Stimulated activated CD4-positive, alpha-beta T cell treated with anti-CD3 and anti-CD28 coated beads, Interleukin-1b, Interleukin-23, amount 100 ng/mL, for 4 hours (primary cell): ENCODE results near the gene PA2G4.

Experiments used
- DNase-seq, 2 donors: peaks; one replicate each; pipeline ENCODE4 v3.0.0-alpha.2; 2020; ENCODE audit warnings: low read depth in 2 of 2

The PA2G4 gene

GRCh38 chr12:56126732-56127239 lies 22.4 kb downstream of the PA2G4 start:
- DNase-seq: no peak

- DNase-seq: no peak
Observed at GRCh38 chr12:56127485-56127887, 23.1 kb downstream of the PA2G4 start.

- DNase-seq: peak; percentile 84 to 94
Observed at GRCh38 chr12:56127888-56128669, 23.7 kb downstream of the PA2G4 start, which contains the start of gene ESYT1. ESYT1 (plus strand) TSS chr12:56128267; CDS start chr12:56128320, 53 bp downstream.

- DNase-seq: no peak
Observed at GRCh38 chr12:56128670-56129205, 24.4 kb downstream of the PA2G4 start.

GRCh38 chr12:56129206-56129941 lies 25.0 kb downstream of the PA2G4 start:
- DNase-seq: peak in 1 of 2 donors; percentile 43

GRCh38 chr12:56129942-56130495 lies 25.7 kb downstream of the PA2G4 start:
- DNase-seq: no peak

- no peak for DNase-seq
Observed at GRCh38 chr12:56130876-56131275, 26.5 kb downstream of the PA2G4 start.

- no peak for DNase-seq
Observed at GRCh38 chr12:56134897-56135296, 30.5 kb downstream of the PA2G4 start.

GRCh38 chr12:56137853-56138571 lies 33.7 kb downstream of the PA2G4 start:
- no peak for DNase-seq

GRCh38 chr12:56141946-56142784 lies 37.8 kb downstream of the PA2G4 start:
- DNase-seq: no peak

GRCh38 chr12:56143217-56143616 lies 38.9 kb downstream of the PA2G4 start:
- DNase-seq: no peak

- DNase-seq: no peak
Observed at GRCh38 chr12:56143870-56144269, 39.5 kb downstream of the PA2G4 start.

GRCh38 chr12:56145217-56145616 lies 40.9 kb downstream of the PA2G4 start:
- DNase-seq: no peak

- DNase-seq: no peak
Observed at GRCh38 chr12:56146492-56147460, 42.4 kb downstream of the PA2G4 start.

GRCh38 chr12:56150563-56150962 lies 46.2 kb downstream of the PA2G4 start:
- DNase-seq: no peak

- peak in 1 of 2 donors; percentile 52 for DNase-seq
Observed at GRCh38 chr12:56151672-56152131, 47.3 kb downstream of the PA2G4 start.

- peak; percentile 86 to 92 for DNase-seq
Observed at GRCh38 chr12:56152132-56152755, 47.9 kb downstream of the PA2G4 start, which contains the start of gene MYL6B. MYL6B (plus strand) TSS chr12:56152587; CDS start chr12:56153919, 1,332 bp downstream.
